BE2C (cell line): ENCODE measurements around the gene PANK3.

ENCODE experiments used
- DNase-seq: peaks from one replicate; pipeline ENCODE4 v3.0.0-alpha.2; 2020
- H3K27me3 ChIP-seq: fragments of 250-450 bp; sonication (Bioruptor Pico); 2 replicates; pipeline ENCODE4 v1.5.1; 2020; ENCODE audit warnings: mild to moderate bottlenecking
- H3K36me3 ChIP-seq: fragments of 250-450 bp; sonication (Bioruptor Pico); 2 replicates; pipeline ENCODE4 v1.5.1; 2020; ENCODE audit warnings: mild to moderate bottlenecking
- H3K4me1 ChIP-seq: fragments of 250-450 bp; sonication (Bioruptor Pico); 2 replicates; pipeline ENCODE4 v1.5.1; 2020
- H3K4me3 ChIP-seq: 2 replicates; pipeline ENCODE4 v1.5.1; 2011; ENCODE audit warnings: low read depth, low read length
- H3K9me3 ChIP-seq: fragments of 250-450 bp; sonication (Bioruptor Pico); 2 replicates; pipeline ENCODE4 v1.5.1; 2020
- TF ChIP-seq, protein P1 (sequence below): IDR thresholded peaks from 2 replicates; pipeline ENCODE4 v1.5.1; 2012; ENCODE audit warnings: mild to moderate bottlenecking, low read depth, low read length

Gene PANK3

DNA sequence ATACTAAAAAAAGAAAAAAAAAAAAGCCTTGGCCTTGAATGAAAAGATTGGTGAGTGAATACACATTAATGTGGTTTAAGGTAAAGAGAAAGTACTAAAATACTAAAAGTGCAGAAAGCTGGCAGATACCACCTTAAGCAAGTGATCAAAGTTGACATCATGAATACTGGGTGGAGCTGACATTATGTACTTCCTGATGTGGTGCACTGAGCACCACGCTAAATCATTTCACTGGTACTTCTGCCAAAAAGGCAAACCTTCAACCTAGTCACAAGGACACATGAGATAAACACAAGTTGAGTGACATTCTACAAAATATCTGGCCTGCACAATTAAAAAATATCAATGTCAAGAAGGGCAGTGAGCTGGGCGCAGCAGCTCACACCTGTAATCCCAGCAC lies 33.8 kb upstream of the PANK3 start:
- TF ChIP-seq, protein P1, sequence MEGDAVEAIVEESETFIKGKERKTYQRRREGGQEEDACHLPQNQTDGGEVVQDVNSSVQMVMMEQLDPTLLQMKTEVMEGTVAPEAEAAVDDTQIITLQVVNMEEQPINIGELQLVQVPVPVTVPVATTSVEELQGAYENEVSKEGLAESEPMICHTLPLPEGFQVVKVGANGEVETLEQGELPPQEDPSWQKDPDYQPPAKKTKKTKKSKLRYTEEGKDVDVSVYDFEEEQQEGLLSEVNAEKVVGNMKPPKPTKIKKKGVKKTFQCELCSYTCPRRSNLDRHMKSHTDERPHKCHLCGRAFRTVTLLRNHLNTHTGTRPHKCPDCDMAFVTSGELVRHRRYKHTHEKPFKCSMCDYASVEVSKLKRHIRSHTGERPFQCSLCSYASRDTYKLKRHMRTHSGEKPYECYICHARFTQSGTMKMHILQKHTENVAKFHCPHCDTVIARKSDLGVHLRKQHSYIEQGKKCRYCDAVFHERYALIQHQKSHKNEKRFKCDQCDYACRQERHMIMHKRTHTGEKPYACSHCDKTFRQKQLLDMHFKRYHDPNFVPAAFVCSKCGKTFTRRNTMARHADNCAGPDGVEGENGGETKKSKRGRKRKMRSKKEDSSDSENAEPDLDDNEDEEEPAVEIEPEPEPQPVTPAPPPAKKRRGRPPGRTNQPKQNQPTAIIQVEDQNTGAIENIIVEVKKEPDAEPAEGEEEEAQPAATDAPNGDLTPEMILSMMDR, result no peak

DNA sequence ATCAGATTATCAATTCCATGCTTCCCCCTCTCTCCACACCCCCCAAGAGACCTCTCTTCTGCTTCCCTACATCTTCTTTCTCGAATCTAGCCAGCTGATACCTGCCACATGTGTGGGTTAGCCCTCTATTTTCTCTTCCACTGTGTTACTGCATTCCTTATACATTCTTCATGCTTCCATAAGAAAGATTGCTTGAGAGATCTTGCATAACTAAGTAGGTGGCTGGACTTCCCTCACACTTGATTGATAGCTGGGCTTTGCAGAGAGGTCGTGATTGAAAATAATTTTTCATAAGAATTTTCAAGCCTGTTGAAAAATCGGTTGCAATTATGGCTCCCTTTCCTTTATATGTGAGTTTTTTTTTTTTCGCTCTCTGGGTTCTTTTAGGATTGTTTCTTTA lies 33.0 kb upstream of the PANK3 start:
- no peaks in the 10 kb centered on the region for H3K9me3 ChIP-seq
- H3K27me3 ChIP-seq, result no peaks in the 10 kb centered on the region
- no peak overlapping the region for H3K4me3 ChIP-seq
- TF ChIP-seq, protein P1, result no peak
- DNase-seq, result no peak
- H3K4me1 ChIP-seq, result no peaks in the 10 kb centered on the region
- no peaks in the 10 kb centered on the region for H3K36me3 ChIP-seq

More for the DNA sequence above, 33.8 kb upstream of the PANK3 start:
- H3K36me3 ChIP-seq, result no peaks in the 10 kb centered on the region
- H3K4me1 ChIP-seq, result no peaks in the 10 kb centered on the region
- no peak for DNase-seq
- H3K4me3 ChIP-seq, result no peak overlapping the region
- no peaks in the 10 kb centered on the region for H3K9me3 ChIP-seq
- no peaks in the 10 kb centered on the region for H3K27me3 ChIP-seq

DNA sequence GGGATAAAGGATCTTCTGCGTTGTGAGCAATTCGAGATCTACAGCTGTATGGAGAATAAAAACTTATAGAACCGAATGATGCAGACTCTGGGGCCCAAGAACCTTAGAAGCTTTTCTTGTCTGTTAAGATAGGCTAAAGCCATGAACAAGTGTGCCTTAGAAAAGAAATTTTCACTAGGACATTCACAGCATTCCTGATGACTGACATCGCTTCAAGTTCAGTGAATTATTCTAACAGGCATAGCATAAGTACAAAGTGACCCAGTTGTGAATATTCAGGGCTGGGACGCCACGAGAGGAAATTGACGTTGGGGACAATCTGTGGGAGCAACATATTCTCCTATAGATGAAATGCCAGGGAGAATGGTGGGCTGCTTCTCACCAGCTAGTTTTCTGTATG lies 32.0 kb upstream of the PANK3 start:
- Histone ChIP-seq H3K36me3 (no peaks in the 10 kb centered on the region), H3K27me3 (no peaks in the 10 kb centered on the region), H3K9me3 (no peaks in the 10 kb centered on the region), H3K4me1 (no peaks in the 10 kb centered on the region), H3K4me3 (no peak overlapping the region)
- DNase-seq, result no peak
- TF ChIP-seq, protein P1, result no peak

DNA sequence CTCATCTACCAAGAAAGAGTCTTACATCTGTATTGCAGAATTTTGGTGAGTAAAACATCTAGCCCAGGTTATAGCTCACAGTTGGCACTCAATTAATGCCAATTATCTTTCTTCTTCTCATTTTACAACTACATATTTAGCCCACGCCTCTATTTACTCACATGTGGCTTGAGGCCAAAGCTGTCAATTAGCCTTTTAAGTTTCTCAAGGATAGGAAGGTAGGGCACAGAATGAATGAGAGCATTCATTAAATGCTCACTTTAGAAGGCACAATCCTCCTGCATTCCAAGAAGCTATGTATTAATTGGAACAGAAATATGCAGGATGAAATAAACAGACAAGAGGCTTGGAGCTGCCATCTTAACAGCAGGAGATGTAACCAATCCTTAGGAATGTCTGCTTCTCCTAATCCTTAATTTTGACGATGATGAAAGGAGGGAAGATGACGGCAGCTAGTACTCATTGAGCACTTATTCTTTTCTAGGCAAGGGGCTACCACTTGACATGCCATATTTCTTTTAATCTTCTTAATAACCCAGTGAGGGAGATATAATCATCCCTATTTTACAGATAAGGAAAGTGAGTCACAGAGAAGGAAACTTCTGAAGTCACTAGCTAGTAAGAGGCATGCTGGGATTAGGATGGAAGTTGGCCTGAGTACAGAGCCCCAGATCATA lies 30.8 kb upstream of the PANK3 start:
- Histone ChIP-seq H3K36me3 (no peaks in the 10 kb centered on the region), H3K4me3 (no peak overlapping the region), H3K9me3 (no peaks in the 10 kb centered on the region), H3K4me1 (no peaks in the 10 kb centered on the region), H3K27me3 (no peaks in the 10 kb centered on the region)
- TF ChIP-seq, protein P1, result no peak
- no peak for DNase-seq

DNA sequence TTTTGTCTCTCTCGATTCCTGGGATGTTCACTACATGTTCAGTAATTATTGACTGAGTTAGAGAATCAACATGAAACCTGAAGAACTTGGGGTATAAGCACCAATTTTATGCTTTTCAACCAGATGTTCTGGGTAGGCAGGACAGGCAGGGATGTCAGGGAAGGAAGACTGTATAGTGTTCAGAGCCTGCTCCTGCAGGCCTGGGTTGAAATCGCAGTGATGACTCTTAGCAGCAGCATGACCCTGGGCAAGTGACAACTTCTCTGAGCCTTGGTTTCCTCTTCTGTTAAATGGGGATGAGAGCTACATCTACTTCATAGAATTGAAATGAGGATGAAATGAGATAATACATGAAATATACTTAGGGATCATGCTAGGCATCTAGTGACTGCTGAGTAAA lies 29.7 kb upstream of the PANK3 start:
- Histone ChIP-seq H3K36me3 (no peaks in the 10 kb centered on the region), H3K27me3 (no peaks in the 10 kb centered on the region), H3K4me3 (no peak overlapping the region), H3K9me3 (no peaks in the 10 kb centered on the region), H3K4me1 (no peaks in the 10 kb centered on the region; the same call in 1 of the 2 replicates)
- no peak for DNase-seq
- TF ChIP-seq, protein P1, result no peak

DNA sequence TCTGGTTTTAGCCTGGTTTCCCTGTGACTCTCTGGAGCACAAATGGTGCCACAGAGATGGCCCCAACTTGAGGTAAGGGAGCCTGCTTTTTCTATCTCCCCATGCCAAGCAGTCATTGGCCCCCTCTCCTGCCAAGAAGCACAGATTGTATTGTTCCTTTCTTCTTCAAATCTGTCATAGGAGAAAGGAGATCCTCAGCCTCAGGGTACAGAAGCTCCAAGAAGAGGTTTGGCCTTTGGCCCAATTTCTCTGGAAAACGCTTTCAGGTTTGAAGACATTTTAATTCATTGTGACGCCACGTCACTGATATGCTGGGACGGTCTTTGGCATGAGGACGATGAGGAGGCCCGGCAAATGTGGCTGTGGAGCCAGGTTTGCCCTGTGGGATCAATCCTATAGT lies 29.2 kb upstream of the PANK3 start:
- Histone ChIP-seq H3K27me3 (no peaks in the 10 kb centered on the region), H3K4me1 (peaks cover 4% of the 10 kb centered on the region), H3K4me3 (no peak overlapping the region), H3K9me3 (no peaks in the 10 kb centered on the region), H3K36me3 (no peaks in the 10 kb centered on the region)
- DNase-seq, result no peak
- TF ChIP-seq, protein P1, result no peak
